ENCODE measurements around the gene SCD5. TPM values are rescaled to one million over a fixed set of nuclear protein-coding genes. Genes with fewer than 3 reads are reported as not detected.

Gene SCD5
- total RNA-seq, 2 donors from 2014 or later: 9.7 to 14.0 TPM

DNA sequence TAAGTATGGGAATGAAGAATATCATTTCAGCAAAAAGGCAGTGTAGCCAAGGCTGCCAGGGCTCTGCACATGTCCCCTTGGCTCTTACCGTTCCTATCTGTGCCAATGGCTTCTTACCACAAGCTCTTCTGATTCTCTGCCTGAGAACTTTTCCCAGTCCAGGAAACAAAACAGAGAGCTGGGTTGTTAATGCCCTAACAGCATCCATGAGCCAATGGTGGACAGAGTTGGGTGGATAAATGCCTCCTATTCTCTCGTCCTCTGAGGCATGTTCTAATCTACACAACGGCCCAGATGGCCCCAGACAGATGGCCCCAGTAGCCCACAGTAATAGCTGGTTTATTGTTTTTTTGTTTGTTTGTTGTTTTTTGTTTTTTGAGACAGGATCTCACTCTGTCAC is 28.0 kb downstream of the SCD5 start:
- peaks cover 0 to 7% of the 10 kb centered on the region in 2 donors for H3K4me1 ChIP-seq
- no peak overlapping the region for H3K4me3 ChIP-seq
- no peaks in the 10 kb centered on the region for H3K27me3 ChIP-seq
- TF ChIP-seq, protein P1, sequence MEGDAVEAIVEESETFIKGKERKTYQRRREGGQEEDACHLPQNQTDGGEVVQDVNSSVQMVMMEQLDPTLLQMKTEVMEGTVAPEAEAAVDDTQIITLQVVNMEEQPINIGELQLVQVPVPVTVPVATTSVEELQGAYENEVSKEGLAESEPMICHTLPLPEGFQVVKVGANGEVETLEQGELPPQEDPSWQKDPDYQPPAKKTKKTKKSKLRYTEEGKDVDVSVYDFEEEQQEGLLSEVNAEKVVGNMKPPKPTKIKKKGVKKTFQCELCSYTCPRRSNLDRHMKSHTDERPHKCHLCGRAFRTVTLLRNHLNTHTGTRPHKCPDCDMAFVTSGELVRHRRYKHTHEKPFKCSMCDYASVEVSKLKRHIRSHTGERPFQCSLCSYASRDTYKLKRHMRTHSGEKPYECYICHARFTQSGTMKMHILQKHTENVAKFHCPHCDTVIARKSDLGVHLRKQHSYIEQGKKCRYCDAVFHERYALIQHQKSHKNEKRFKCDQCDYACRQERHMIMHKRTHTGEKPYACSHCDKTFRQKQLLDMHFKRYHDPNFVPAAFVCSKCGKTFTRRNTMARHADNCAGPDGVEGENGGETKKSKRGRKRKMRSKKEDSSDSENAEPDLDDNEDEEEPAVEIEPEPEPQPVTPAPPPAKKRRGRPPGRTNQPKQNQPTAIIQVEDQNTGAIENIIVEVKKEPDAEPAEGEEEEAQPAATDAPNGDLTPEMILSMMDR (IDR thresholded peaks at IDR 0.05): no peak
- DNase-seq (ENCODE audit: low spot score): no peak
- H3K36me3 ChIP-seq: no peaks in the 10 kb centered on the region
- H3K27ac ChIP-seq: no peak overlapping the region
- peaks cover 0 to 10% of the 10 kb centered on the region in 2 donors for H3K9me3 ChIP-seq

DNA sequence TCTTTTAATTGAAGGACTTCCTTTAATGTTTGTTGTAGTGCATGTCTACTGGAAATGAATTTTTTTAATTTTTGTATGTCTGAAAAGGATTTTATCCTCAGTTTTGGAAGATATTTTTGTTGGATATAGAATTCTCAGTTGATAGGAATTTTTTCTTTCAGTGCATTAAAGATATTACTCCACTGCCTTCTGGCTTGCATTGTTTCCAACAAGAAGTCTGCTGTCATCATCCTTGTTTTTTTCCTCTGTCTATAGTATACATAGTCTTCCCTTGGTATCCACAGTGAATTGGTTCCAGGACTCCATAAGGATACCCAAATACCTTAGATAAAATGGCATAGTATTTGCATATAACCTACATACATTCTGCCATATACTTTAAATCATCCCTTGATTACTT is 33.5 kb downstream of the SCD5 start:
- Histone ChIP-seq H3K27ac (no peak overlapping the region), H3K27me3 (no peaks in the 10 kb centered on the region), H3K9me3 (peaks cover 0 to 26% of the 10 kb centered on the region in 2 donors), H3K36me3 (no peaks in the 10 kb centered on the region), H3K4me3 (no peak overlapping the region), H3K4me1 (no peaks in the 10 kb centered on the region)
- TF ChIP-seq, protein P1 (IDR thresholded peaks at IDR 0.05): no peak
- no peak for DNase-seq (ENCODE audit: low spot score)

DNA sequence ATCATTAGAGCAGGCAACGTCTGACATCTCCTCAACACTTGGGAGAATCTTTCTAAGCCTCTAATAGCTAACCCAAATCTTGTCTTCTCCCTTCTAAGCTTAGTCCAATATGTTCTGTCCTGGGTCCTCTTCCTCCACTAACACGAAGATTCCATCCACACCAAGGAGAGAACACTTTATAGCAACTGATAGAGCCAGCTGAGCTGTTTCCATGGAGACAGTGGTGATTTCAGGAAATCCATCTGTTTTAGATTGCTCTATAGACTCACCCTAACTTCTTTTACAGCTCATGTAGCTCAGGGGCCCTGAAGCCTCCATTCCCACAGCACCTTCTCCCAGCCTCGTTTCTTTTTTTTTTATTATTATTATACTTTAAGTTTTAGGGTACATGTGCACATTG is 37.4 kb downstream of the SCD5 start:
- peaks cover 0 to 22% of the 10 kb centered on the region in 2 donors for H3K9me3 ChIP-seq
- TF ChIP-seq, protein P1 (IDR thresholded peaks at IDR 0.05): no peak
- H3K27me3 ChIP-seq: no peaks in the 10 kb centered on the region

DNA sequence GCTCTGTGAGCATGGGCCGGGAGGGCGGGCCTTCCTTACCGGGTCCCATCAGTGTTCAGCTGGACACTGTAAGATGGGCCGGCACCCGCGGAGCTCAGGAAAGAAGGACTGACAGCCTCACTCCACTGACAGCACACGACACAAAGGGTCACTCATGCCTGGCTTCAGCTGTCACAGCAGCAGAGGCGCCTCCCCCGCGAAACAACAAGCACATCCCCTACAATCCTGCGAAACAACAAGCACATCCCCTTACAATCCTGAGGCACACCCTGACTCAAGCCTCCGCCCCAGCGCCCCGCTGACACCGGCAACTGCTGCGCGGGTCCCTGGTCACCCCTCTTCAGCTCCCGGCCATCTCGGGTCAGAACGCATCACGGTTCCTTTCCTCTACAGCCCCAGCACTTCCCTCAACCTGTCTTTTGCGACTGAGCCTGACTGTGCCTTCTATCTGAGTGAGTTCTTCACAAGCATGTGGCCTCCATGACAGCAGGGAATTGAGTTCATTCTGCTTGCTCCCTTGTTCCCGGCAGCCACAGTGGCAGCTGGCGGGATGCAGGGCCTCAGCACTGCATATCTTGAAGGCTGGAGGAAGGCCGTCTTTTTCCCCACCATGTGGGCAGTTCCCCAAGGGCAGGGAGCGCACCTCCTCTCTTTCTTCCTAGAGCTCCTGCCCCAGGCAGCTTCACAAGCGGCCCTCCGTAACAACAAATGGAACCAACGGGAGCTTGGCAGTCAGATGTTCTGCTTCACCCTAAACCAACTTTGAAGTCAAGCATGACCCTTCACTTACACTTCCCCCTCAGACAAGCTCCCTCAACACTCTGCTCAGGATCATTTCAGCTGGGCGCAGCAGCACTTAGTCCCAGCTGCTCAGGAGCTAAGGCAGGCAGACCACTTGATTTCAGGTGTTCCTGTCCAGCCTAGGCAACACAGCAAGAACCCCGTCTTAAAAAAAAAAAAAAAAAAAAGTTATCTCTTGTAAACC is 39.6 kb downstream of the SCD5 start:
- Histone ChIP-seq H3K4me1 (peaks cover 0 to 8% of the 10 kb centered on the region in 2 donors), H3K27me3 (no peaks in the 10 kb centered on the region), H3K4me3 (no peak overlapping the region), H3K36me3 (no peaks in the 10 kb centered on the region), H3K9me3 (no peaks in the 10 kb centered on the region), H3K27ac (no peak overlapping the region)
- TF ChIP-seq, protein P1 (IDR thresholded peaks at IDR 0.05): no peak
- no peak for DNase-seq (ENCODE audit: low spot score)

More for the DNA sequence above, 37.4 kb downstream of the SCD5 start:
- Histone ChIP-seq H3K27ac (no peak overlapping the region), H3K36me3 (no peaks in the 10 kb centered on the region), H3K4me3 (no peak overlapping the region), H3K4me1 (no peaks in the 10 kb centered on the region)
- DNase-seq (ENCODE audit: low spot score): no peak

DNA sequence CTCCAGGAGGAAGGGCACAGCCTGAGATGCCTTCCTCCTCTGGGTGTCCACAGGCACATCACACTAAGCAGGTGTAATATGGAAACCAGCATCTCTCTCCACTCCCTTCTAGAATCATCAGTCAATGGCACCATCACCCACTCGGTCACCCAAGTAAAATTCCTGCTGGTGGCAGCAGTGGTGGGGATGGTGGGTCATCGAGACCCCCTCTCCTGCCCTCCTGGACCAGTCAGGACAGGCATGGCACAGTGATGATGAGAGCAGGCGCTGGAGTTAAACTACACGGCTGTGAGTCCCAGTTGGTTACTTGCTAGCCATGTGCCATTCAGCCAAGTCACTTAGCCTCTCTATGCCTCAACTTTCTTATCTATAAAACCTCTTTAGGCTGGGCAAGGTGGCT is 42.5 kb downstream of the SCD5 start:
- H3K27me3 ChIP-seq: no peaks in the 10 kb centered on the region
- no peak for DNase-seq (ENCODE audit: low spot score)

More for the DNA sequence above, 42.5 kb downstream of the SCD5 start:
- Histone ChIP-seq H3K36me3 (no peaks in the 10 kb centered on the region), H3K4me3 (no peak overlapping the region), H3K9me3 (no peaks in the 10 kb centered on the region), H3K4me1 (peaks cover 0 to 8% of the 10 kb centered on the region in 2 donors), H3K27ac (no peak overlapping the region)
- TF ChIP-seq, protein P1 (IDR thresholded peaks at IDR 0.05): no peak

Measured in right atrium auricular region (tissue), 2 donors.